KG1 (cell line): ENCODE data around the gene ZNHIT1.
A peak's percentile ranks its signal among the peaks of the same experiment; 100 is the strongest.
"Not testable (repeated sequence)": the region's sequence is repeated elsewhere in the genome, so short reads cannot be mapped to it uniquely, and the experiment has no call there.

Experiments used
- DNase-seq: peaks from one replicate; lab custom pipeline; 2025; lab: John Stamatoyannopoulos, UW

The ZNHIT1 gene

GRCh38 chr7:101241443-101242349 lies 23.7 kb downstream of the ZNHIT1 start:
- DNase-seq, result no peak

- DNase-seq, result no peak
These were observed 25.8 kb downstream of the ZNHIT1 start for GRCh38 chr7:101243646-101244374.

GRCh38 chr7:101244375-101245146 lies 26.6 kb downstream of the ZNHIT1 start, which contains the start of gene FIS1:
Gene FIS1 (minus strand): TSS chr7:101245081. CDS start chr7:101245004, 77 bp downstream.
- DNase-seq, result peak; percentile 75

- no peak for DNase-seq
These were observed 27.2 kb downstream of the ZNHIT1 start for GRCh38 chr7:101245147-101245668.

GRCh38 chr7:101248276-101248675 lies 30.3 kb downstream of the ZNHIT1 start:
- no peak for DNase-seq

GRCh38 chr7:101250324-101250723 lies 32.4 kb downstream of the ZNHIT1 start:
- no peak for DNase-seq

GRCh38 chr7:101251871-101252659 lies 34.1 kb downstream of the ZNHIT1 start:
- peak; percentile 62 for DNase-seq

- DNase-seq, result not testable (repeated sequence)
These were observed 35.2 kb downstream of the ZNHIT1 start for GRCh38 chr7:101253199-101253598.

- DNase-seq, result no peak
These were observed 37.8 kb downstream of the ZNHIT1 start for GRCh38 chr7:101255796-101256195.

- no peak for DNase-seq
These were observed 40.3 kb downstream of the ZNHIT1 start for GRCh38 chr7:101258243-101258731.

GRCh38 chr7:101264102-101264706 lies 46.2 kb downstream of the ZNHIT1 start:
- DNase-seq, result not testable (repeated sequence)

- DNase-seq, result no peak
These were observed 47.9 kb downstream of the ZNHIT1 start for GRCh38 chr7:101265622-101266516.

- no peak for DNase-seq
These were observed 51.7 kb downstream of the ZNHIT1 start for GRCh38 chr7:101269664-101270063.

GRCh38 chr7:101271021-101271420 lies 53.1 kb downstream of the ZNHIT1 start:
- no peak for DNase-seq

GRCh38 chr7:101273206-101273605 lies 55.2 kb downstream of the ZNHIT1 start:
- DNase-seq, result no peak
